HG02588 (cell line): ENCODE measurements around the gene PLP2.
"Not testable (repeated sequence)": the region's sequence is repeated elsewhere in the genome, so short reads cannot be mapped to it uniquely, and the experiment has no call there.

Source experiments
- ATAC-seq: cut with Tn5 transposase; IDR thresholded peaks from one replicate; pipeline ENCODE4 v1.9.1; 2021; ENCODE audit warnings: mild to moderate bottlenecking, moderate library complexity; ENCODE audit not compliant: unreplicated experiment

PLP2 gene

GRCh38 chrX:49163555-49164419 is 7.9 kb upstream of the PLP2 start:
- ATAC-seq, result peak; percentile 60

GRCh38 chrX:49164589-49165360 is 6.9 kb upstream of the PLP2 start:
- no peak for ATAC-seq

- ATAC-seq, result no peak
Measured at GRCh38 chrX:49165901-49166881, 5.5 kb upstream of the PLP2 start.

GRCh38 chrX:49166914-49167739 is 4.6 kb upstream of the PLP2 start:
- no peak for ATAC-seq

- ATAC-seq, result no peak
Measured at GRCh38 chrX:49167740-49168108, 4.0 kb upstream of the PLP2 start.

- ATAC-seq, result peak; percentile 71
Measured at GRCh38 chrX:49172280-49172780, 632 bp downstream of the PLP2 start.

- not testable (repeated sequence) for ATAC-seq
Measured at GRCh38 chrX:49173544-49173943, 1.8 kb downstream of the PLP2 start.

GRCh38 chrX:49174723-49175122 is 3.0 kb downstream of the PLP2 start:
- ATAC-seq, result no peak

GRCh38 chrX:49175435-49176274 is 4.0 kb downstream of the PLP2 start:
- no peak for ATAC-seq

- no peak for ATAC-seq
Measured at GRCh38 chrX:49176421-49177326, 5.0 kb downstream of the PLP2 start.

- no peak for ATAC-seq
Measured at GRCh38 chrX:49177338-49177833, 5.7 kb downstream of the PLP2 start.

GRCh38 chrX:49177873-49178480 is 6.3 kb downstream of the PLP2 start:
- ATAC-seq, result no peak

- ATAC-seq, result no peak
Measured at GRCh38 chrX:49178537-49178936, 6.8 kb downstream of the PLP2 start.

- no peak for ATAC-seq
Measured at GRCh38 chrX:49179358-49179757, 7.7 kb downstream of the PLP2 start.

- no peak for ATAC-seq
Measured at GRCh38 chrX:49183701-49184281, 12.1 kb downstream of the PLP2 start.

- peak; percentile 50 for ATAC-seq
Measured at GRCh38 chrX:49184294-49185281, 12.9 kb downstream of the PLP2 start.
